ENCODE data around the gene CLEC2L. TPM values are rescaled to one million over a fixed set of nuclear protein-coding genes. Genes with fewer than 3 reads are reported as not detected.

The CLEC2L gene
- total and polyA plus RNA-seq, 4 donors = 0.05 TPM; not detected in 3

DNA sequence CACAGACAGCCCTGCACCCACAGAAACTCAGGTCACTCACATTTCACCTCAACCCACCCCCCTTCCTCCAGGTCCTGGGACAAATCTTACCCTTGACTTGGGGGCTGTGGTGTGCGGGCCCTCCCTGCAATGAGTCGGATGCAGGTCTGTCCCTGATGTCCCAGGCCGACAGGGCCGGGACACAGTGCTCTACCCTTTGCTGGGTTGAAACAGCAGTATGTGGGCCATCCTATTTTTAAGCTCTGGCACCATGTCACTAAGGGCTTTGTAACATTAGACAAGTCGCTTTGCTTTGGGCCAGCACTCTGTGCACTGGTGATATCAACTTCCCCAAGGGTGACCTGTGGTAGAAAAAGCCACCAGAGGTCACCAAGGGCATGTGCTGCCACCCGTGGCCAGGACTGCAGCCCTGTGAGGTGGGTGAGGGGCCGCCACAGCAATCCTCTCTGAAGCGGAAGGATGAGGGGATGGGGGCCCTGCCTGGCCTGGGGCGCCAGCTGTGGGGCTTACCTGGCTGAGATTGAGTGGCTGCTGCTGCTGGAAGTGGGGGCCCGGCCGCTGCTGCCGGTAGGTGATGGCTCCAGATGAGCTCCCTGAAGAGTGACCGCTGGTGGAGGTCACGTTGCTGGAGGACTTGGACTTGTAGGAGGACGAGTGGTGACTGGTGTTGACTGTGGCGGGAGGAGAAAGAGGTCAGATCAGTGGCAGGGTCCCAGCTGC, 51.3 kb downstream of the CLEC2L start:
- H3K36me3 ChIP-seq (ENCODE audit: control insufficient read depth in 4 of 4, insufficient read depth in 3 of 4, low read depth in 1 of 4, low read length in 3 of 4) = peaks cover 25 to 76% (median 41%) of the 10 kb centered on the region in 4 donors
- no peak overlapping the region for H3K27ac ChIP-seq (ENCODE audit: low read depth in 1 of 2, low read length in 2 of 2)
- 91% methylated on average over 16 of the region's 16 CpGs for WGBS
- DNase-seq (ENCODE audit: low spot score) = no peak
- H3K27me3 ChIP-seq (ENCODE audit: control insufficient read depth in 4 of 4, insufficient read depth in 4 of 4, low read length in 3 of 4) = no peaks in the 10 kb centered on the region
- no peak overlapping the region for H3K4me3 ChIP-seq (ENCODE audit: low read depth in 1 of 3, low read length in 3 of 3)
- no peaks in the 10 kb centered on the region for H3K4me1 ChIP-seq (ENCODE audit: control insufficient read depth in 4 of 4, insufficient read depth in 4 of 4, low read length in 3 of 4)
- no peak overlapping the region for H3K9ac ChIP-seq (ENCODE audit: low read depth in 1 of 2, low read length in 2 of 2)
- H3K9me3 ChIP-seq (ENCODE audit: control insufficient read depth in 4 of 4, low read length in 3 of 4) = no peaks in the 10 kb centered on the region
- TF ChIP-seq JUND (IDR thresholded peaks at IDR 0.05) = no peak
- no peak for TF ChIP-seq CTCF (IDR thresholded peaks at IDR 0.05; ENCODE audit: low read depth, low read length, missing input control)
- TF ChIP-seq HNF4A (conservative IDR thresholded peaks at IDR 0.05) = no peak
- no peak for TF ChIP-seq REST (IDR thresholded peaks at IDR 0.05)
- no peak for TF ChIP-seq YY1 (IDR thresholded peaks at IDR 0.05)

- H3K36me3 ChIP-seq (ENCODE audit: control insufficient read depth in 4 of 4, insufficient read depth in 3 of 4, low read depth in 1 of 4, low read length in 3 of 4) = peaks cover 28 to 81% (median 42%) of the 10 kb centered on the region in 4 donors
- 96% methylated on average over 6 of the region's 6 CpGs for WGBS
- H3K4me3 ChIP-seq (ENCODE audit: low read depth in 1 of 3, low read length in 3 of 3) = no peak overlapping the region
- no peaks in the 10 kb centered on the region for H3K4me1 ChIP-seq (ENCODE audit: control insufficient read depth in 4 of 4, insufficient read depth in 4 of 4, low read length in 3 of 4)
- H3K9ac ChIP-seq (ENCODE audit: low read depth in 1 of 2, low read length in 2 of 2) = no peak overlapping the region
- no peak for DNase-seq (ENCODE audit: low spot score)
- H3K27me3 ChIP-seq (ENCODE audit: control insufficient read depth in 4 of 4, insufficient read depth in 4 of 4, low read length in 3 of 4) = no peaks in the 10 kb centered on the region
- TF ChIP-seq ZBTB33 (IDR thresholded peaks at IDR 0.05) = no peak
- TF ChIP-seq EGR1 (IDR thresholded peaks at IDR 0.05; ENCODE audit: low read depth in 2 of 2) = no peak
- no peak for TF ChIP-seq RAD21 (IDR thresholded peaks at IDR 0.05)
- TF ChIP-seq HNF4A (conservative IDR thresholded peaks at IDR 0.05) = no peak
- no peak for TF ChIP-seq YY1 (IDR thresholded peaks at IDR 0.05)
- no peak for TF ChIP-seq NR2F2 (IDR thresholded peaks at IDR 0.05)
- no peak for TF ChIP-seq CTCF (IDR thresholded peaks at IDR 0.05; ENCODE audit: low read depth, low read length, missing input control)
- TF ChIP-seq REST (IDR thresholded peaks at IDR 0.05) = no peak
- no peak for TF ChIP-seq GABPA (IDR thresholded peaks at IDR 0.05 in 1 of 2, conservative IDR thresholded peaks at IDR 0.05 in 1 of 2)
- H3K9me3 ChIP-seq (ENCODE audit: control insufficient read depth in 4 of 4, low read length in 3 of 4) = no peaks in the 10 kb centered on the region
- no peak overlapping the region for H3K27ac ChIP-seq (ENCODE audit: low read depth in 1 of 2, low read length in 2 of 2)
Measured at GRCh38 chr7:139575338-139575680, 51.8 kb downstream of the CLEC2L start.

Data from liver (tissue), 9 donors.